GM12878 (cell line): Measurements from ENCODE around the gene WNT11. TPM values are rescaled to one million over a fixed set of nuclear protein-coding genes. Genes with fewer than 3 reads are reported as not detected.

Source experiments
- ATAC-seq: fragments of 200-7000 bp; cut with Tn5 transposase; 3 replicates; pipeline ENCODE4 v1.9.1; 2020; ENCODE audit warnings: mild to moderate bottlenecking, moderate library complexity
- BruUV-seq: library from RNA; stranded (reverse); fragments of 400-500 nt; replicated peaks from 2 replicates; lab custom pipeline; 2021; lab: Mats Ljungman, UMichigan
- CTCF ChIA-PET: fragments of 300-600 bp; sonication (Branson Sonifier 250); formaldehyde crosslinking; extraction: SDS; loops from one replicate; lab custom pipeline; 2021; ENCODE audit warnings: inconsistent platforms; lab: Yijun Ruan, JAX
- POLR2A ChIA-PET: fragments of 350-600 bp; formaldehyde crosslinking; extraction: SDS; loops from one replicate; lab custom pipeline; 2021; ENCODE audit warnings: inconsistent platforms; lab: Charles Lee
- RAD21 ChIA-PET: fragments of 300-600 bp; sonication (Branson Sonifier 250); formaldehyde crosslinking; loops from one replicate; lab custom pipeline; 2023; ENCODE audit warnings: antibody characterized with exemption; ENCODE audit not compliant: unreplicated experiment; lab: Charles Lee
- SMC1A ChIA-PET: fragments of 300-600 bp; sonication (Branson Sonifier 250); formaldehyde crosslinking; loops from one replicate; lab custom pipeline; 2023; ENCODE audit not compliant: unreplicated experiment, uncharacterized antibody; lab: Charles Lee
- DNase-seq: peaks from one replicate; pipeline ENCODE4 v3.0.0-alpha.2; 2011; ENCODE audit warnings: low read depth, low spot score
- FAIRE-seq: peaks from 3 replicates; lab custom pipeline; 2011; peaks lifted over from hg19 to GRCh38; lab: Jason Lieb, UNC
- H2AFZ ChIP-seq: 2 replicates; pipeline ENCODE4 v1.6.0; 2011; ENCODE audit warnings: low read depth, low read length, control low read depth; ENCODE audit not compliant: control insufficient read depth
- H3K27ac ChIP-seq: 2 replicates; pipeline ENCODE4 v1.5.1; 2011; ENCODE audit warnings: control low read depth; ENCODE audit not compliant: control insufficient read depth, insufficient read depth
- H3K27me3 ChIP-seq, 2 experiments: replicated peaks in 1 of 2; 2 replicates each; pipeline versions ENCODE4 v1.6.0 to v1.6.1; 2011; ENCODE audit warnings: low read length in 1 of 2; ENCODE audit not compliant: control insufficient read depth in 2 of 2, insufficient read depth in 2 of 2
- H3K36me3 ChIP-seq, 2 experiments: 2 replicates each; pipeline ENCODE4 v1.5.1; 2011; ENCODE audit warnings: low read length in 1 of 2; ENCODE audit not compliant: control insufficient read depth in 2 of 2, insufficient read depth in 2 of 2
- H3K4me1 ChIP-seq: 2 replicates; pipeline ENCODE4 v1.6.1; 2011; ENCODE audit warnings: mild to moderate bottlenecking, low read length, moderate library complexity, mixed read lengths; ENCODE audit not compliant: control insufficient read depth, insufficient read depth
- H3K4me2 ChIP-seq: 2 replicates; pipeline ENCODE4 v1.6.0; 2011; ENCODE audit warnings: control low read depth; ENCODE audit not compliant: control insufficient read depth, insufficient read depth
- H3K4me3 ChIP-seq: fragments of 200-600 bp; sonication (generic); 2 replicates; pipeline ENCODE4 v1.5.1; 2016
- H3K79me2 ChIP-seq: 2 replicates; pipeline ENCODE4 v1.6.0; 2011; ENCODE audit warnings: low read length; ENCODE audit not compliant: control insufficient read depth, insufficient read depth
- H3K9ac ChIP-seq: 2 replicates; pipeline ENCODE4 v1.8.0; 2011; ENCODE audit warnings: low read length, control low read depth, mixed read lengths; ENCODE audit not compliant: control insufficient read depth, insufficient read depth
- H3K9me3 ChIP-seq: replicated peaks from 3 replicates; pipeline ENCODE4 v1.5.1; 2011; ENCODE audit warnings: mild to moderate bottlenecking, low read length; ENCODE audit not compliant: control insufficient read depth, insufficient read depth
- H4K20me1 ChIP-seq: 2 replicates; pipeline ENCODE4 v1.6.0; 2011; ENCODE audit not compliant: control insufficient read depth, insufficient read depth
- BHLHE40 ChIP-seq, 2 experiments: fragments of 450-650 bp in 1 of 2; IDR thresholded peaks; 2 replicates each; pipeline ENCODE4 v1.6.1; 2011 to 2017; ENCODE audit warnings: low read depth in 2 of 2, borderline replicate concordance in 1 of 2, improper control_type of control experiment in 1 of 2, low read length in 1 of 2, mild to moderate bottlenecking in 1 of 2
- MEF2A ChIP-seq: IDR thresholded peaks from 2 replicates; pipeline ENCODE4 v1.6.1; 2011; ENCODE audit warnings: low read depth, mild to moderate bottlenecking, low read length, moderate library complexity; ENCODE audit not compliant: insufficient read depth
- MLLT1 ChIP-seq: fragments of 450-650 bp; IDR thresholded peaks from 2 replicates; pipeline ENCODE4 v1.6.1; 2016; ENCODE audit warnings: mild to moderate bottlenecking
- WGBS: methylation state at CpG from one replicate; pipeline ENCODE4 v1.1.6; 2016; ENCODE audit warnings: low lambda C conversion rate; ENCODE audit not compliant: insufficient replicate concordance, insufficient coverage; ENCODE audit errors: missing lambda C conversion rate; 5-methylcytosine and 5-hydroxymethylcytosine counted together
- in situ Hi-C: fragments of 300-500 bp; cut with MboI; formaldehyde crosslinking; loops from 9 replicates; pipeline ENCODE4 v1.14.3; 2018; ENCODE audit warnings: mixed read lengths
- intact Hi-C: fragments of 100-400 bp; cut with micrococcal nuclease; formaldehyde crosslinking; loops from one replicate; pipeline ENCODE4 v1.14.2; 2022; ENCODE audit not compliant: unreplicated experiment
- polyA plus RNA-seq, 11 experiments: library from polyadenylated mRNA; depleted of rRNA in 4 of 11; unstranded in 6 of 11; stranded (reverse) in 5 of 11; fragments of >200 nt; fragmentation: Nextera tagmentation in 4 of 11; fragmentation: Illumina TruSeq in 1 of 11; extraction: Ambion mirVana in 4 of 11; extraction: Trizol in 1 of 11; gene quantifications; 1 replicate in 1 of 11; 2 replicates in 10 of 11; pipeline versions ENCODE4 v1.2.1 to v1.2.3, GENCODE V29; 2011 to 2016; ENCODE audit warnings: inconsistent platforms in 2 of 11, missing spikeins in 2 of 11, low read depth in 1 of 11
- total RNA-seq, 4 experiments: library from RNA; depleted of rRNA in 3 of 4; stranded (reverse); fragments of >200 nt in 3 of 4; fragmentation: Illumina TruSeq in 1 of 4; extraction: Trizol in 1 of 4; gene quantifications; 2 replicates each; pipeline versions ENCODE4 v1.2.1 to v1.2.3, GENCODE V29; 2013 to 2021

The WNT11 gene
- total and polyA plus RNA-seq, 10 of the 15 experiments (the other 5 are each of a cell fraction or from before 2014, with no cell fraction given): 0.05 to 0.19 TPM; not detected in 8

GRCh38 chr11:76209375-76209972 is 3.2 kb upstream of the WNT11 start:
- ChIA-PET SMC1A (interaction anchor here (0.9 to 4.8 kb wide), 5 partner anchors 11 to 175 kb away, joined by 3 to 61 read pairs (median 3); no protein-coding TSS in a partner anchor), CTCF (interaction anchor here (0.7 to 6.5 kb wide), 19 partner anchors 12 to 312 kb away, joined by 3 to 131 read pairs (median 9); no protein-coding TSS in a partner anchor), POLR2A (no interaction called here), RAD21 (interaction anchor here (1.0 to 6.6 kb wide), 9 partner anchors 15 to 466 kb away, joined by 3 to 147 read pairs (median 5); no protein-coding TSS in a partner anchor)
- no peak overlapping the region for H3K9ac ChIP-seq
- H2AFZ ChIP-seq: no peak overlapping the region
- peak overlapping the region; percentile 86 for H3K4me2 ChIP-seq
- no peaks in the 10 kb centered on the region for H3K9me3 ChIP-seq
- ATAC-seq: peak; percentile 12
- H3K4me1 ChIP-seq: peaks cover 17% of the 10 kb centered on the region
- no peak for DNase-seq
- BruUV-seq: no TSS peak
- peaks cover 33 to 46% of the 10 kb centered on the region in 2 experiments for H3K27me3 ChIP-seq
- no peaks in the 10 kb centered on the region for H3K79me2 ChIP-seq
- intact Hi-C loops: loop anchor here (2.0 to 10.0 kb wide), 5 partner anchors 25 to 473 kb away; no protein-coding TSS in a partner anchor
- H3K36me3 ChIP-seq: no peaks in the 10 kb centered on the region
- 5% methylated on average over 47 of the region's 61 CpGs for WGBS
- TF ChIP-seq BHLHE40 (IDR thresholded peaks at IDR 0.05; ENCODE audit: borderline replicate concordance in 1 of 2, low read depth in 2 of 2, low read length in 1 of 2) (0 out of 4 replicates have a peak, but pooled peaks of 1 of the 2 experiments have one; percentile 10), MLLT1 (no peak), MEF2A (no peak)
- peaks cover 5% of the 10 kb centered on the region; the same call in 1 of the 2 replicates for H4K20me1 ChIP-seq
- H3K4me3 ChIP-seq: 0 out of 2 replicates have a peak overlapping the region, but pooled peaks have one; percentile 56
- no peak for FAIRE-seq
- in situ Hi-C loops: no loop called here
- no peak overlapping the region for H3K27ac ChIP-seq
